HG03060 (cell line): ENCODE data around the gene BTBD6.

ENCODE experiments used
- ATAC-seq: cut with Tn5 transposase; IDR thresholded peaks from one replicate; pipeline ENCODE4 v1.9.1; 2021; ENCODE audit warnings: low read depth, moderate number of reproducible peaks; ENCODE audit not compliant: unreplicated experiment

The BTBD6 gene

GRCh38 chr14:105226198-105226597 lies 22.1 kb upstream of the BTBD6 start:
- no peak for ATAC-seq

GRCh38 chr14:105227346-105227745 lies 21.0 kb upstream of the BTBD6 start:
- ATAC-seq, result no peak

GRCh38 chr14:105228562-105228961 lies 19.8 kb upstream of the BTBD6 start:
- ATAC-seq, result no peak

GRCh38 chr14:105229099-105229655 lies 19.2 kb upstream of the BTBD6 start:
- no peak for ATAC-seq

DNA sequence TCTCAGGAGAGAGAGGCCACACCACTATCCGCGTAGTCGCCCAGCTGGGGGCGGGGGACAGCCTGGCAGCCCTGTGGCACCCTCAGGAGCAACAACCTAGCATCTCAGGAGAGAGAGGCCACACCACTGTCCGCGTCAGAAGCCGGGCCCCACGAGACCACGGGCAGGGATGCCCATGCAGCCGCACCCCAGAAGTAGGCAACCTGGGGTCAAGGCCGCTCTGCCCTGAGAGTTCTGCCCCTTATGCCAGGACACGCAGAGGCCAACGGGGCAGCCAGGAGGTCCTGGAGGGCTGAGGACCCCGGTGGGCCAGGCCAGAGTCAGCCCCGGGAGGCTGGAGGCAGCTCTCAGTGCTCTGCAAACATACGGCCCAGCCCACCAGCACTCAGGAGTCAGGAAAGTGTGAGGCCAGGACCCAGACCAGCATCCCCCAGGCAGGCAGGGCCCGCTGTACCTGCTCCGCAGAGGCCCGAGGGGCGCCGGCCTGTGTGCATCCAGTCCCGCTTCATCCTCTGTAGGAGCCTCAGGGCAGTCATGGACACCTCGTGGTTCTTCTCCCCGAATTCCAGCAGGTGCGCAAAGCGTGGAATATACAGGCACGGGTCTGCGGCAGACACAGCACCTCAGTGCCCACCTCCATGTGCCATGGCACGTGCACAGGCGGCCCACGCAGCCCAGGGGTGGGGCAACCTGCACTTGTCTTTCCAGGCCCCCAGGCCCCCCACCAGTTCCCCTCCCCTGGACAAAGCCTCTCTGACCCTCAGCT lies 7.3 kb upstream of the BTBD6 start:
- no peak for ATAC-seq

DNA sequence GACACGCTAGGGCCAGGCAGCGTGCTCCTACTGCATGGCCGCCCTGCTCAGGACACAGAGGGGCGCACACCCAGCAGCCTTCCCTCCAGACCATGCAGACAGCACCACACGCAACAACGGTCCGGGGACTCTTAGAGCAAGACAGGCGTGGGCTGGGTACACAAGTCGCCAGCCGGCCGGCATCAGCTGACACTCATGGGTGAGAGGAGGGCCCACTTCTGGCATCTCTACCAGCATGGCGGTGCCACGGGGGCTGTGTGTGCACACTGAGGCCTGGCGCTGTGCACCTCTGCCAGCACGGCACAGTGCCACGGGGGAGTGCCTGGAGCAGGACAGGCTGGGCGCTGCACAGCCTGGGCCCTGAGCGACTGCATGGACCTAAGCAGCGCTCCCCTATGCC lies 6.7 kb upstream of the BTBD6 start:
- no peak for ATAC-seq

DNA sequence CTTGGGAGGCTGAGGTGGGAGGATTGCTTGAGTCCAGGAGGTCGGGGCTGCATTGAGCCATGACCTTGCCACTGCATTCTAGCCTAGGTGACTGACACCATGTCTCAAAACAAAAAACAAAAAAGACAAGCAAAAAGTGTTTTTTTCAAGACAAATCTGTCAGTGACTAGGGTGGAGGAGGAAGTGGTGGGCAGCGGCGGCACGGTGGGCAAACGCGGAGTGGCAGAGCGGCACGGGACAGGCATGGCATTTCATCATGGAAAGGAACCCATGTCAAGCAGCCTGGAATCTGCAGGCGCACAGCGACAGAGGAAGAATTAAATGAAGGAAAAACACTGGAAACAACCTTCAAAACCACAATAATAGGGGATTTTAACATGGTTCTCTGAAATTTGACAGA lies 4.0 kb upstream of the BTBD6 start:
- no peak for ATAC-seq

DNA sequence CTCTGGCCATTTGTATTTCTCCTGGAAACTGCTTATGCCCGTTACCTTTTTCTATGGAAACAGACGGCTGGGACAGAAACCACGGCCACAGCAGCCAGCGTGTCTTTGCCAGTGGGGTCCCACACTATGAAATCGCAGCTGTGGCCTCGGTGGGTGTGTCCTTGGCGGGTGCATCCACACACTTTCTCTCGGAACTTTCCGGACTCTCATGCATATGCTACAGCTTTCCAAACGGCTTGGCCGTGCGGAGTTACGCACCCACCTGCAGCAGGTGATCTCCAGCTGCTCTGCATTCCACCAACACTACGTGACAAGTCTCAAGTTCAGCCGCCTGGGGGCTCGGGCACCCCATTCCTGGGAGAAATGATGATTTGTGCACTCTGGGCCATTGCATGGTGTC lies 1.3 kb upstream of the BTBD6 start:
- ATAC-seq, result no peak

GRCh38 chr14:105247715-105248367 lies 492 bp upstream of the BTBD6 start:
- ATAC-seq, result peak; percentile 26

DNA sequence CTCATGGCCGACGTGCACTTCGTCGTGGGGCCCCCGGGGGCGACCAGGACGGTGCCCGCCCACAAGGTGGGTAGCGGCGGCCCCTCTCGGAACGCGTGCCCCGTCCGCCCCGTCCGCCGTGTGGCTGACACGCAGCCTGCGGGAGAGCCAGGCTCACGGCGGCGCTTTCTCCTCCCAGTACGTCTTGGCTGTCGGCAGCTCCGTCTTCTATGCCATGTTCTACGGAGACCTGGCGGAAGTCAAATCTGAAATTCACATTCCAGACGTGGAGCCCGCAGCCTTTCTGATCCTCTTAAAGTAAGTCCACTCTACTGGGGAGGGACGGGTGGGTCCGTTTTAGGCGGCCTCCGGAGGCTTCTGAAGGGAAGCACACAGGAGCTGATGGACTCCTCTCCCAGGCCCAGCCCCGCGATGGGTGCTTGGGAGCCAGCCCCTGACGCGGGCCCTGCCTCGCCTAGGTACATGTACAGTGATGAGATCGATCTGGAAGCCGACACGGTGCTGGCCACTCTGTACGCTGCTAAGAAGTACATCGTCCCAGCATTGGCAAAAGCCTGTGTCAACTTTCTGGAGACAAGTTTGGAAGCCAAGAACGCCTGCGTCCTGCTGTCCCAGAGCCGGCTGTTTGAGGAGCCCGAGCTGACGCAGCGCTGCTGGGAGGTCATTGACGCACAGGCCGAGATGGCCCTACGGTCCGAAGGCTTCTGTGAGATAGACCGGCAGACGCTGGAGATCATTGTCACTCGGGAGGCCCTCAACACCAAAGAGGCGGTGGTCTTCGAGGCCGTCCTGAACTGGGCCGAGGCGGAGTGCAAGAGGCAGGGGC lies 1.1 kb downstream of the BTBD6 start:
- no peak for ATAC-seq

- no peak for ATAC-seq
These were observed 1.7 kb downstream of the BTBD6 start for GRCh38 chr14:105250008-105250366.

DNA sequence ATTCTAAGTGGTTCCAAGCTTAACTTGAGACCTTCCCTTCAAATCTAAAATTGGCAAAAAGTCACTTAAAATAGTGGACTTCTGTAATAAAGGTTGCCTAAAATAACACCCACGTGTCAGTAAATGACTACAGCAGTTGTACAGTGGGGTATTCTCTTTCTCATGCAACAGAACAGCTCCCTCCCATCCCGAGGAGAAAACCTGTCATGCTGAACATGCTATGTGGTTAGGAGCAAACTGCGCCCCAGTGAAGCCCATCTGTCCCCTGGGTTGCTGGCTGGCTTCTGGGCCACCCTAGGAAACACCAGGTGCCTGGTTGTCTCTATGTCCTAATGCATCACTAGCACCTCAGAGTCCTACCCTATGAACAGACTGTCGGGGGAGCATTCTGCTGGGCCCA lies 2.7 kb downstream of the BTBD6 start:
- no peak for ATAC-seq

- ATAC-seq, result no peak
These were observed 3.6 kb downstream of the BTBD6 start for GRCh38 chr14:105251920-105252319.

- no peak for ATAC-seq
These were observed 4.4 kb downstream of the BTBD6 start for GRCh38 chr14:105252552-105253328.

DNA sequence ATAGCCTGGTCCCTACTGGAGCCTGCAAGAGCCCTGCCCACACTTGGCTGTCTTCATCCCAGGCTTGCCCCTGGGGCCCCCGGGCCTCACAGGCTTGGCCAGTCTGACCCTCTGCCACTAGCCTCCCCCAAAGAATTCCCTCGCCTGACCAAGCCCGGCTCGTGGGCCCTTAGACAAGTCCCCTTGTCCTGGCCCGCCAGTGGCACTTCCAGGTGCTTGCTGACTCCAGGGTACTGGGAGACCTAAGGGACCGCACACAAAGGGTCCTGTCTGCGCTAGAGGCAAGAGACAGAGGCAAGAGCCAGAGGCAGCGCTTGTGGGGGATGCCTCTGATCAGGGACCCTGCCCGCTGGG lies 5.0 kb downstream of the BTBD6 start:
- no peak for ATAC-seq

GRCh38 chr14:105255021-105255507 lies 6.7 kb downstream of the BTBD6 start:
- no peak for ATAC-seq

- no peak for ATAC-seq
These were observed 8.1 kb downstream of the BTBD6 start for GRCh38 chr14:105256292-105256960.

- no peak for ATAC-seq
These were observed 9.1 kb downstream of the BTBD6 start for GRCh38 chr14:105257464-105257863.

- ATAC-seq, result no peak
These were observed 10.5 kb downstream of the BTBD6 start for GRCh38 chr14:105258846-105259245.

DNA sequence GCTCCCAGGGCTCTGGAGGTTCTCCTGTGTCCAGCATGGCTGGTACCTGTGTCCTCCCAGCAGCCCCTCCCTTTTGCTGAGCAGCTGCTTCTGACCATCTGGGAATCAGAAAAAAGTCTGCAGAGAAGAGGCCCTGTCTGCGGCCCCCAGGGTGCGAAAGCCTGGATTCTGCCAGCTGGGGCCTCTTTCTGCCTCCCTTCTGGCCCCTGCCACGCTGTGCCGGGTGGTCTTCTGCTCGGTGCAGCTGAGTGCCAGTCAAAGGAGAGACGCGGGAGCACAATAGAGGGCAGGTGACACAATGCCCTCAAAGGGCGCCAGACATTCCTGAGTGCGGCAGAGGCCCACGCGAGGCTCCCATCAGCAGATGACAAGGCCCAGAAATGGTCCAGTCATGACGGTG lies 12.6 kb downstream of the BTBD6 start:
- no peak for ATAC-seq
